Fibroblast of the aortic adventitia (primary cell): ENCODE measurements around the gene EXOSC10. TPM values are rescaled to one million over a fixed set of nuclear protein-coding genes. Genes with fewer than 3 reads are reported as not detected.

Source experiments
- DNase-seq: peaks from one replicate; pipeline ENCODE4 v3.0.0-alpha.2; 2010; ENCODE audit warnings: low read depth
- H3K4me3 ChIP-seq: 2 replicates; pipeline ENCODE4 v1.5.1; 2011; ENCODE audit warnings: low read depth, mild to moderate bottlenecking, control low read depth, low read length, moderate library complexity
- CTCF ChIP-seq: IDR thresholded peaks from 2 replicates; pipeline ENCODE4 v1.5.1; 2011; ENCODE audit warnings: mild to moderate bottlenecking, low read length, control low read depth, inconsistent platforms; ENCODE audit not compliant: insufficient read depth
- total RNA-seq: library from RNA; depleted of rRNA; stranded (reverse); fragments of >200 nt; gene quantifications from 2 replicates; pipeline ENCODE4 v1.2.3, GENCODE V29; 2012; ENCODE audit warnings: low replicate concordance

EXOSC10 gene
- 63.6 and 64.6 TPM in 2 replicates for total RNA-seq

GRCh38 chr1:11099310-11100148, at the start of gene EXOSC10:
EXOSC10 (minus strand) TSS chr1:11099869; CDS start chr1:11099831, 38 bp downstream.
- DNase-seq: peak; percentile 86
- peak within 1 kb of the TSS; percentile 96 for H3K4me3 ChIP-seq
- TF ChIP-seq CTCF: no peak

- DNase-seq: peak; percentile 24
- no peak for TF ChIP-seq CTCF
These were observed 47.6 kb upstream of the EXOSC10 start for GRCh38 chr1:11147197-11147770.

GRCh38 chr1:11145741-11146140, 46.1 kb upstream of the EXOSC10 start:
- no peak for TF ChIP-seq CTCF
- DNase-seq: no peak
- H3K4me3 ChIP-seq: no peak overlapping the region

More at GRCh38 chr1:11147197-11147770, 47.6 kb upstream of the EXOSC10 start:
- no peak overlapping the region for H3K4me3 ChIP-seq

- H3K4me3 ChIP-seq: no peak overlapping the region
- no peak for TF ChIP-seq CTCF
- DNase-seq: no peak
These were observed 45.0 kb upstream of the EXOSC10 start for GRCh38 chr1:11144570-11145256.

GRCh38 chr1:11143907-11144306, 44.2 kb upstream of the EXOSC10 start:
- no peak for DNase-seq
- TF ChIP-seq CTCF: no peak
- no peak overlapping the region for H3K4me3 ChIP-seq

- TF ChIP-seq CTCF: no peak
- DNase-seq: no peak
- no peak overlapping the region for H3K4me3 ChIP-seq
These were observed 43.7 kb upstream of the EXOSC10 start for GRCh38 chr1:11143401-11143800.
